ENCODE data around the gene VASH1. TPM values are rescaled to one million over a fixed set of nuclear protein-coding genes. Genes with fewer than 3 reads are reported as not detected.

VASH1 gene
- total and polyA plus RNA-seq, 2 of the 13 experiments (the other 11 are each of a cell fraction or from before 2014, with no cell fraction given): 0.11 to 0.24 TPM

- POLR2A ChIA-PET: no interaction called here
- H2AFZ ChIP-seq (ENCODE audit: low read length): no peak overlapping the region
- no peak for FAIRE-seq
- WGBS (ENCODE audit: low lambda C conversion rate): 85% methylated on average over 13 of the region's 16 CpGs
- no peaks in the 10 kb centered on the region for H3K27me3 ChIP-seq (ENCODE audit: control insufficient read depth in 1 of 2, insufficient read depth in 2 of 2, low read length in 2 of 2)
- H3K79me2 ChIP-seq (ENCODE audit: insufficient read depth, low read length): no peaks in the 10 kb centered on the region
- in situ Hi-C loops (cut with HindIII; ENCODE audit: extremely low pct_ligation_motif_present, low pct_unique_long_range_greater_than_20kb): no loop called here
- peaks cover 4 to 9% of the 10 kb centered on the region in 2 experiments; a peak in 1 of 5 replicates for H3K36me3 ChIP-seq (replicated peaks in 1 of 2; ENCODE audit: control insufficient read depth in 1 of 2, insufficient read depth in 2 of 2, low read length in 2 of 2)
- CTCF ChIA-PET (ENCODE audit: low intra/inter-chr PET ratio, low total read pairs): no interaction called here
- no peak overlapping the region for H3K4me2 ChIP-seq (ENCODE audit: low read depth, low read length)
- H3K4me1 ChIP-seq (ENCODE audit: insufficient read depth, low read length): peaks cover 14% of the 10 kb centered on the region
- H3K9me3 ChIP-seq (ENCODE audit: low read length): no peaks in the 10 kb centered on the region
- intact Hi-C loops (cut with micrococcal nuclease; ENCODE audit: unreplicated experiment): no loop called here
- ATAC-seq: no peak
- no peak overlapping the region for H3K9ac ChIP-seq (ENCODE audit: insufficient read depth, low read depth, low read length)
- H4K20me1 ChIP-seq (ENCODE audit: insufficient read depth, low read length): no peaks in the 10 kb centered on the region
- no peak for DNase-seq (ENCODE audit: low spot score)
- BruUV-seq (replicated peaks): no TSS peak
- TF ChIP-seq AGO2 (optimal IDR thresholded peaks at IDR 0.05; ENCODE audit: low read depth, low read length) (peak; percentile 54), NKX3-1 (CRISPR knock-in tag; IDR thresholded peaks at IDR 0.05) (no peak)
- H3K4me3 ChIP-seq (replicated peaks in 1 of 3; ENCODE audit: insufficient read depth in 1 of 3, low read depth in 2 of 3, low read length in 3 of 3): no peak overlapping the region
- H3K27ac ChIP-seq (ENCODE audit: extremely low read length, insufficient read depth, low read length): no peak overlapping the region
These were observed 17.4 kb downstream of the VASH1 start for GRCh38 chr14:76778546-76779215.

DNA sequence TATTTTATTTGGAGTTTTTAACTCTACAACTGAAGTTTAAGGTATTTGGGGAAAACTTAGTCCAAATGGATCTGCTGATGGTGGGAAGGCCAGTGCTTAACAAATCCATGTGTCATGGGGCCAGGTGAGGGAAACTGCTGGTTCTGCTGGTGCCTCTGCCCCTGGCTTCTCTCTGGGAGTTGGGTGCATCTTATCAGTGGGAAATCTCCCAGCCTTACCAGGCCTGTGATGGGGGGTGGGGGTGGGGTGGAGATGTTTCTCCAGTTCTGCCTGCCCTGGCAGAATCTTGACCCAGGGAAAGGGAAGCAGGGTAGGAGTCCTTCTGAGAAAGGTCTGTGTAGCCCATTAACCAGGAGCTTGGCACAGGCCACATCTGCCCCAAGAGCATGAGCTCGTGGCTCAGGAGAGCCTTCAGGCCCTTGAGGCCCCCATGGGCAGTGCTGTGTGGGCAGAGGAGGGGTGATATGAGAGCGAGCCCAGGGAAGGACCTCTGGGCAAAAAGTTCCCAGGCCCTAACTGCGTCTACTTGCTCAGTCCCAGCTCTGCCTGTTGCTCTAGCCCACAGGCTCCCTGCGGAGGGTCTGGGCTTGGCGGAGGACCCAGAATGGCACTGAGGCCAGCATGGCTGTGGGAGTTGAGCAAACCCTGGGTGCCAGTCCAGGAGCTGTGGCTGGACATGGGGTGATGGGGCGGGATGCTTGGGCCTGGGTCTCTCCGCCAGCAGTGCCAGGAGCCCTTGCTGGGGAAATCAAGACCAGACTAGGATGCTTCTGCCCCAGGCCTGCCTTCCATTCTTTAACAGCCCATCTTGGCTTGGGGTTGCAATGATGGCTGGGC lies 18.2 kb downstream of the VASH1 start:
- intact Hi-C loops (cut with micrococcal nuclease; ENCODE audit: unreplicated experiment): no loop called here
- CTCF ChIA-PET (ENCODE audit: low intra/inter-chr PET ratio, low total read pairs): no interaction called here
- WGBS (ENCODE audit: low lambda C conversion rate): 90% methylated on average over 4 of the region's 7 CpGs
- ATAC-seq (no peak), DNase-seq (ENCODE audit: low spot score) (no peak), FAIRE-seq (no peak)
- Histone ChIP-seq H3K27me3 (ENCODE audit: control insufficient read depth in 1 of 2, insufficient read depth in 2 of 2, low read length in 2 of 2) (no peaks in the 10 kb centered on the region), H2AFZ (ENCODE audit: low read length) (no peak overlapping the region), H4K20me1 (ENCODE audit: insufficient read depth, low read length) (peaks cover 2% of the 10 kb centered on the region; the same call in 1 of the 2 replicates), H3K9ac (ENCODE audit: insufficient read depth, low read depth, low read length) (no peak overlapping the region), H3K79me2 (ENCODE audit: insufficient read depth, low read length) (no peaks in the 10 kb centered on the region), H3K4me3 (replicated peaks in 1 of 3; ENCODE audit: insufficient read depth in 1 of 3, low read depth in 2 of 3, low read length in 3 of 3) (no peak overlapping the region), H3K4me2 (ENCODE audit: low read depth, low read length) (no peak overlapping the region), H3K9me3 (ENCODE audit: low read length) (no peaks in the 10 kb centered on the region), H3K4me1 (ENCODE audit: insufficient read depth, low read length) (peaks cover 9% of the 10 kb centered on the region), H3K27ac (ENCODE audit: extremely low read length, insufficient read depth, low read length) (no peak overlapping the region), H3K36me3 (replicated peaks in 1 of 2; ENCODE audit: control insufficient read depth in 1 of 2, insufficient read depth in 2 of 2, low read length in 2 of 2) (peaks cover 4 to 9% of the 10 kb centered on the region in 2 experiments; a peak in 3 of 5 replicates)
- in situ Hi-C loops (cut with HindIII; ENCODE audit: extremely low pct_ligation_motif_present, low pct_unique_long_range_greater_than_20kb): loop anchor here (5.0 kb wide), 1 partner anchor 67 kb away; no protein-coding TSS in a partner anchor
- BruUV-seq (replicated peaks): no TSS peak
- TF ChIP-seq, protein P1, sequence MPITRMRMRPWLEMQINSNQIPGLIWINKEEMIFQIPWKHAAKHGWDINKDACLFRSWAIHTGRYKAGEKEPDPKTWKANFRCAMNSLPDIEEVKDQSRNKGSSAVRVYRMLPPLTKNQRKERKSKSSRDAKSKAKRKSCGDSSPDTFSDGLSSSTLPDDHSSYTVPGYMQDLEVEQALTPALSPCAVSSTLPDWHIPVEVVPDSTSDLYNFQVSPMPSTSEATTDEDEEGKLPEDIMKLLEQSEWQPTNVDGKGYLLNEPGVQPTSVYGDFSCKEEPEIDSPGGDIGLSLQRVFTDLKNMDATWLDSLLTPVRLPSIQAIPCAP (CRISPR knock-in tag; IDR thresholded peaks at IDR 0.05; ENCODE audit: low read depth): no peak
- peak; percentile 28 for TF ChIP-seq AGO2 (optimal IDR thresholded peaks at IDR 0.05; ENCODE audit: low read depth, low read length)
- POLR2A ChIA-PET: no interaction called here
